HL-60 (cell line): ENCODE data around the gene LHCGR.
A peak's percentile ranks its signal among the peaks of the same experiment; 100 is the strongest.

Source experiments
- DNase-seq, 2 experiments: peaks; one replicate each; pipeline ENCODE4 v3.0.0-alpha.2; 2010 to 2020; ENCODE audit warnings: low read depth in 1 of 2, low spot score in 1 of 2
- H3K27ac ChIP-seq: fragments of 250-450 bp; sonication (Bioruptor Pico); replicated peaks from 2 replicates; pipeline ENCODE4 v1.5.1; 2020; ENCODE audit warnings: mild to moderate bottlenecking, moderate library complexity
- H3K27me3 ChIP-seq: fragments of 250-450 bp; sonication (Bioruptor Pico); 2 replicates; pipeline ENCODE4 v1.5.1; 2021; ENCODE audit warnings: mild to moderate bottlenecking, moderate library complexity; ENCODE audit not compliant: insufficient read depth, poor library complexity, severe bottlenecking
- H3K4me3 ChIP-seq: replicated peaks from 2 replicates; pipeline ENCODE4 v1.5.1; 2011; ENCODE audit warnings: mild to moderate bottlenecking, control low read depth, low read length; ENCODE audit not compliant: insufficient read depth
- GABPA ChIP-seq: IDR thresholded peaks from 2 replicates; pipeline ENCODE4 v1.6.1; 2012; ENCODE audit warnings: low read depth
- POLR2AphosphoS5 ChIP-seq: IDR thresholded peaks from 2 replicates; pipeline ENCODE4 v1.6.1; 2012; ENCODE audit warnings: low read depth
- SPI1 ChIP-seq: IDR thresholded peaks from 2 replicates; pipeline ENCODE4 v1.6.1; 2012; ENCODE audit warnings: low read depth, mild to moderate bottlenecking, borderline replicate concordance
- TF ChIP-seq, protein P1 (sequence below): IDR thresholded peaks from one replicate; pipeline ENCODE4 v1.5.1; 2011; ENCODE audit warnings: low read length, control low read depth, inconsistent platforms; ENCODE audit not compliant: insufficient read depth
- TF ChIP-seq, protein P2 (sequence below): IDR thresholded peaks from 2 replicates; pipeline ENCODE4 v1.6.1; 2012; ENCODE audit warnings: low read depth; ENCODE audit not compliant: insufficient replicate concordance

LHCGR gene

DNA sequence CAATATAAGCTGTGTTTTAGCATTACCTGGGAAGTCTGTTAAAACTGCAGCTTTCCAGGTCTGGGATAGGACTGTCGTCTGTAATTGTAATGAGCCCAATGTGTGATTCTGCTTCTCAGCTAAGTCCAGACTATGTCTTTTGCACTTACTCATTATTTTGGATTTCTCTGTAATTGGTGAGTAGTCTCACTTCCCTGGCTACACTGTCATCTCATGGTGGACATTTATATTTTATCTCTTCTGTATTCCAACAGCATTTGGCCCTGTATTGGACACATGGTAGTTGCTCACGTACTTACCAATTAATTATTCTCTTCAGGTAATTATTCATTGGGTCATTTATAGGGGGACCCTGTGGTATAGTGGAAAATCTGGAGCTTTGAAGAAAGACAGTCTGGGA, 28.0 kb downstream of the LHCGR start:
- no peak for DNase-seq

DNA sequence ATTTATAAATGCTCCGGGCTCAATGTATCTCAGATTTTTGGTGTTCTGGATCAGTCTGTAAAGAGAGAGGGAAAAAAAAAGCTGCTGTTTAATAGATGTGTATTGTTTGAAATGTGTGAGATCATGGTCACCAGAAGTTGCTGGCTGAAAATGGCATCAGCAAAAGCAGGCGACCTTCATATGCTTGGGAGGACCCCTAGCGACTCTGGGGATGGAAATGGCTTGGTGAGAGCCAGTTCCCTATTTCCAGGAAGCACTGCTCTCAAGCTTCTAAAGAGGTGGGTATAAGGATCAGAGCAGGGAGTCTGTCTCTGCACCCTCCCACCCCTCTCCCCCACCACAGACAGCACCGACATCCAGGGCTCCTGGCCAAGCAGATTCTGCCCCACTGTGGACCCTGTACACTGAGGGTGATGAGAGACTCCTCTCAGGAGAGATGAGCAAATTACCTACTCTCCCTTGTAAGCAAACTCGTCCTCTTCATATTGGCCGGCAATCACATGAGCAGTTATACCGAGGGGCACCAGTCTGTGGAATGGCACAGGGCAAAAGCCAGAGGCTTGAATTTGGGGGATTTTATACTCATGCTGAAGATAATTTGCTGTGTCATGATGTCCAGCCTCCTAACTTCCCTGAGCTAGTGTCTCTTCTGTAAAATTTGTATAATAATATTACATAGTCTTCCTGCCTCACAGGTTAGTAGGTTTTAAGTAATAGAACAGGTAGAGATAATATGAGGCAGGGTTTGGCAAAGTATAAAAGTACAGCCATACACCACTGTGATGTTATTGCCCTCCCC, 29.6 kb downstream of the LHCGR start:
- TF ChIP-seq POLR2AphosphoS5 (no peak), GABPA (no peak), SPI1 (peak; percentile 25; the same call in 1 of the 2 replicates)
- TF ChIP-seq, protein P1, sequence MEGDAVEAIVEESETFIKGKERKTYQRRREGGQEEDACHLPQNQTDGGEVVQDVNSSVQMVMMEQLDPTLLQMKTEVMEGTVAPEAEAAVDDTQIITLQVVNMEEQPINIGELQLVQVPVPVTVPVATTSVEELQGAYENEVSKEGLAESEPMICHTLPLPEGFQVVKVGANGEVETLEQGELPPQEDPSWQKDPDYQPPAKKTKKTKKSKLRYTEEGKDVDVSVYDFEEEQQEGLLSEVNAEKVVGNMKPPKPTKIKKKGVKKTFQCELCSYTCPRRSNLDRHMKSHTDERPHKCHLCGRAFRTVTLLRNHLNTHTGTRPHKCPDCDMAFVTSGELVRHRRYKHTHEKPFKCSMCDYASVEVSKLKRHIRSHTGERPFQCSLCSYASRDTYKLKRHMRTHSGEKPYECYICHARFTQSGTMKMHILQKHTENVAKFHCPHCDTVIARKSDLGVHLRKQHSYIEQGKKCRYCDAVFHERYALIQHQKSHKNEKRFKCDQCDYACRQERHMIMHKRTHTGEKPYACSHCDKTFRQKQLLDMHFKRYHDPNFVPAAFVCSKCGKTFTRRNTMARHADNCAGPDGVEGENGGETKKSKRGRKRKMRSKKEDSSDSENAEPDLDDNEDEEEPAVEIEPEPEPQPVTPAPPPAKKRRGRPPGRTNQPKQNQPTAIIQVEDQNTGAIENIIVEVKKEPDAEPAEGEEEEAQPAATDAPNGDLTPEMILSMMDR = no peak
- TF ChIP-seq, protein P2, sequence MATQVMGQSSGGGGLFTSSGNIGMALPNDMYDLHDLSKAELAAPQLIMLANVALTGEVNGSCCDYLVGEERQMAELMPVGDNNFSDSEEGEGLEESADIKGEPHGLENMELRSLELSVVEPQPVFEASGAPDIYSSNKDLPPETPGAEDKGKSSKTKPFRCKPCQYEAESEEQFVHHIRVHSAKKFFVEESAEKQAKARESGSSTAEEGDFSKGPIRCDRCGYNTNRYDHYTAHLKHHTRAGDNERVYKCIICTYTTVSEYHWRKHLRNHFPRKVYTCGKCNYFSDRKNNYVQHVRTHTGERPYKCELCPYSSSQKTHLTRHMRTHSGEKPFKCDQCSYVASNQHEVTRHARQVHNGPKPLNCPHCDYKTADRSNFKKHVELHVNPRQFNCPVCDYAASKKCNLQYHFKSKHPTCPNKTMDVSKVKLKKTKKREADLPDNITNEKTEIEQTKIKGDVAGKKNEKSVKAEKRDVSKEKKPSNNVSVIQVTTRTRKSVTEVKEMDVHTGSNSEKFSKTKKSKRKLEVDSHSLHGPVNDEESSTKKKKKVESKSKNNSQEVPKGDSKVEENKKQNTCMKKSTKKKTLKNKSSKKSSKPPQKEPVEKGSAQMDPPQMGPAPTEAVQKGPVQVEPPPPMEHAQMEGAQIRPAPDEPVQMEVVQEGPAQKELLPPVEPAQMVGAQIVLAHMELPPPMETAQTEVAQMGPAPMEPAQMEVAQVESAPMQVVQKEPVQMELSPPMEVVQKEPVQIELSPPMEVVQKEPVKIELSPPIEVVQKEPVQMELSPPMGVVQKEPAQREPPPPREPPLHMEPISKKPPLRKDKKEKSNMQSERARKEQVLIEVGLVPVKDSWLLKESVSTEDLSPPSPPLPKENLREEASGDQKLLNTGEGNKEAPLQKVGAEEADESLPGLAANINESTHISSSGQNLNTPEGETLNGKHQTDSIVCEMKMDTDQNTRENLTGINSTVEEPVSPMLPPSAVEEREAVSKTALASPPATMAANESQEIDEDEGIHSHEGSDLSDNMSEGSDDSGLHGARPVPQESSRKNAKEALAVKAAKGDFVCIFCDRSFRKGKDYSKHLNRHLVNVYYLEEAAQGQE = no peak
- H3K27me3 ChIP-seq = peaks cover 2% of the 10 kb centered on the region
- no peak for DNase-seq
- H3K27ac ChIP-seq = no peak overlapping the region
- no peak overlapping the region for H3K4me3 ChIP-seq

More for the DNA sequence above, 28.0 kb downstream of the LHCGR start:
- no peak for TF ChIP-seq SPI1
- no peak for TF ChIP-seq GABPA
- TF ChIP-seq, protein P2 = no peak
- TF ChIP-seq POLR2AphosphoS5 = no peak
- TF ChIP-seq, protein P1 = no peak
- H3K27ac ChIP-seq = no peak overlapping the region
- no peak overlapping the region for H3K4me3 ChIP-seq
- peaks cover 2% of the 10 kb centered on the region for H3K27me3 ChIP-seq

DNA sequence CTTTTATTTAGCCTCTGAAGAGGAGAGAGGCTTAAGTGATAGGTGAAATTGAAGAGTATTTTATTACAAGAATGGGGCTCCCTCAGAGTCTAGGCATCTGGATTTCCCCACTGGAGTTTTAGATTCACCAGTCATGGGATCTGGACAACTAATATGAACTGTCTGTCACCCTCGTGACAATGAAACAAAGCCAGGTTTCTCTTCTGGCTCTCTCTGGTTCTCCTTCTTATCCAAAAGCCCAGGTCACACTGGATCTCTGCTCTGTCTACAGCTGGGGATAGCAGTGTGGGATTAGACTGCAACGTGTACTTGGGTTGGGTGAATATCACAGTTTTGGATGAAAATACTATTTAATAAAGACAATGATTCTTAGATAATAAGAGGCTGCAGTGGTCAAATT, 31.2 kb downstream of the LHCGR start:
- DNase-seq = no peak
- no peak overlapping the region for H3K27ac ChIP-seq
- peaks cover 5% of the 10 kb centered on the region for H3K27me3 ChIP-seq
- H3K4me3 ChIP-seq = no peak overlapping the region
- TF ChIP-seq SPI1 (no peak), POLR2AphosphoS5 (no peak), GABPA (no peak)
- TF ChIP-seq, protein P1 = no peak
- TF ChIP-seq, protein P2 = no peak
